ENCODE results near the gene IGF1R.

IGF1R gene

DNA sequence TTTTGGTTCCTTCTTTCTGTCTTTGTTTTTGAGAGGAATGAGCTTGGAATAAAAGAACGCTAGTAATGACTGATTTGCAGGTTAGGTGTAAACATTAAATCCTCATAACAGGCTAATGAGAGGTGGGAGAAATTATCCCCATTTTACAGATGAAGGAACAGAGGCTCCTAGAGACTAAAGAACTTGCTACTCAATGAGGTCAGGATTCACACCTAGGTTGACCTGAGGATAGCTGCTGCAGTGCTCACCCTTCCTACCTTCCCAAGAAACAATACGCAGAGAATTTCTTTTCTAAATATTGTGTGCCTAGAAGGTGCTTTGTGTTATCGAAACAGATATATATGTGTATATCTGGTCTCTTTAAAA, 106.3 kb downstream of the IGF1R start:
- Histone ChIP-seq H3K27me3 (no peaks in the 10 kb centered on the region), H3K27ac (peak overlapping the region; percentile 62), H3K4me3 (ENCODE audit: low read depth in 1 of 2, low read length in 1 of 2) (no peak overlapping the region), H3K36me3 (no peaks in the 10 kb centered on the region), H3K4me1 (ENCODE audit: control insufficient read depth in 1 of 2, insufficient read depth in 1 of 2, low read depth in 1 of 2, low read length in 1 of 2) (peaks cover 11 to 16% of the 10 kb centered on the region in 2 experiments), H3K9me3 (no peaks in the 10 kb centered on the region)
- TF ChIP-seq, protein P1, sequence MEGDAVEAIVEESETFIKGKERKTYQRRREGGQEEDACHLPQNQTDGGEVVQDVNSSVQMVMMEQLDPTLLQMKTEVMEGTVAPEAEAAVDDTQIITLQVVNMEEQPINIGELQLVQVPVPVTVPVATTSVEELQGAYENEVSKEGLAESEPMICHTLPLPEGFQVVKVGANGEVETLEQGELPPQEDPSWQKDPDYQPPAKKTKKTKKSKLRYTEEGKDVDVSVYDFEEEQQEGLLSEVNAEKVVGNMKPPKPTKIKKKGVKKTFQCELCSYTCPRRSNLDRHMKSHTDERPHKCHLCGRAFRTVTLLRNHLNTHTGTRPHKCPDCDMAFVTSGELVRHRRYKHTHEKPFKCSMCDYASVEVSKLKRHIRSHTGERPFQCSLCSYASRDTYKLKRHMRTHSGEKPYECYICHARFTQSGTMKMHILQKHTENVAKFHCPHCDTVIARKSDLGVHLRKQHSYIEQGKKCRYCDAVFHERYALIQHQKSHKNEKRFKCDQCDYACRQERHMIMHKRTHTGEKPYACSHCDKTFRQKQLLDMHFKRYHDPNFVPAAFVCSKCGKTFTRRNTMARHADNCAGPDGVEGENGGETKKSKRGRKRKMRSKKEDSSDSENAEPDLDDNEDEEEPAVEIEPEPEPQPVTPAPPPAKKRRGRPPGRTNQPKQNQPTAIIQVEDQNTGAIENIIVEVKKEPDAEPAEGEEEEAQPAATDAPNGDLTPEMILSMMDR (IDR thresholded peaks at IDR 0.05) = no peak

DNA sequence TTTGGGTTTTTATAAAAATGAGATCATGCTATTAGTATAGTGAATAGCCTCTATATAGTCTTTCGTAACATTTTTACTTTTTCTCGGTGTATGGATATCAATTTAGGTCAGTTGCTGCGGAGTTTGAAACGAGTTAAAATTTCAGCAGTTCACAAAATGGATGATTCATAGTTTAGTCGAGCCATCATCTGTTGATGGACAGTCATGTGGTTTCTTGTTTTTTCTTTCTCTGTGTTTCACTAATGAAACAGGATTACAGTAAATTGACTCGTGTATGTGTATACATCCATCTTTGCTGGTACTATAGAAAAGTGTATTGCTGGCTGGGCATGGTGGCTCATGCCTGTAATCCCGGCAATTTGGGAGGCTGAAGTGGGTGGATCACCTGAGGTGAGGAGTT, 106.8 kb downstream of the IGF1R start:
- Histone ChIP-seq H3K27me3 (no peaks in the 10 kb centered on the region), H3K36me3 (no peaks in the 10 kb centered on the region), H3K4me1 (ENCODE audit: control insufficient read depth in 1 of 2, insufficient read depth in 1 of 2, low read depth in 1 of 2, low read length in 1 of 2) (peaks cover 11 to 16% of the 10 kb centered on the region in 2 experiments), H3K4me3 (ENCODE audit: low read depth in 1 of 2, low read length in 1 of 2) (no peak overlapping the region), H3K9me3 (no peaks in the 10 kb centered on the region), H3K27ac (peak overlapping the region; percentile 18)
- TF ChIP-seq, protein P1 (IDR thresholded peaks at IDR 0.05) = no peak

DNA sequence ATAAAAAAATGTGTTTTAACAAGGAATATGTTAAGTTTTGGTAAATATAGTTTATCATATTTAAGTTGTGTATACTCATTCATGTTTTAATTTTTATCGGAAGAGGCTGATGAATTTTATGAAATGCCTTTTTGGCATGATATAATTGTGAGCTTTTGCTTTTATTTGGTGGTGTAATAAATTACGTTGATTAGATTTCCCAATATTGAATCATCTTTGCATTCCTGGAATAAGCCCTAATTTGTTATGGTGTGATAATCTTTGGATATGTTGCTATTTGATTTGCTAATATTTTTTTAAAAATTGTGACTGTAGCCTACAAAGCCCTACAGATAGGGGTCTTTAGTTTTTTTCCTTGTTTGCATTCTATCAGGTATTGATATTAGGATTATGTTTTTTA, 107.4 kb downstream of the IGF1R start:
- Histone ChIP-seq H3K36me3 (no peaks in the 10 kb centered on the region), H3K27ac (no peak overlapping the region), H3K9me3 (no peaks in the 10 kb centered on the region), H3K4me3 (ENCODE audit: low read depth in 1 of 2, low read length in 1 of 2) (no peak overlapping the region), H3K27me3 (no peaks in the 10 kb centered on the region), H3K4me1 (ENCODE audit: control insufficient read depth in 1 of 2, insufficient read depth in 1 of 2, low read depth in 1 of 2, low read length in 1 of 2) (peaks cover 11 to 16% of the 10 kb centered on the region in 2 experiments)
- TF ChIP-seq, protein P1 (IDR thresholded peaks at IDR 0.05) = no peak

DNA sequence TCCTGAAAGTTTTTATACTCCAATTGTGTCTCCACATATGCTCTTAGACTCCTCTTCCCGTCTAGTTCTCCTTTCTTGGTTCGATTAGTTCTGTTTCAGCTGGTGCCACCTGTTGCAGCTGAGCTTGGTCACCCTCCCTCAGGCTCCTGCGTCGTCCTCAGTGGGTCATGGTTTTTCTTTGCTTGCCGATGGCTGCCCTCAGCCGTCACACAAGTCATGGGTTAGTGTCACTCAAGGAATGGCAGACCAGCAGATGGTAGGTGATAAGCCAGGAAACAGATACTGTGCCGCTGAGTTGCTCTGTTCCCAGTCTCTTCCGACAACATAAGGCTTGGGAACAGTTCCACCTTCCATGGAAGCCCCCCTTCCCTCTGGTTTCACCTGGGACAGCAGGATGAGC, 109.9 kb downstream of the IGF1R start:
- TF ChIP-seq, protein P1 (IDR thresholded peaks at IDR 0.05) = no peak

DNA sequence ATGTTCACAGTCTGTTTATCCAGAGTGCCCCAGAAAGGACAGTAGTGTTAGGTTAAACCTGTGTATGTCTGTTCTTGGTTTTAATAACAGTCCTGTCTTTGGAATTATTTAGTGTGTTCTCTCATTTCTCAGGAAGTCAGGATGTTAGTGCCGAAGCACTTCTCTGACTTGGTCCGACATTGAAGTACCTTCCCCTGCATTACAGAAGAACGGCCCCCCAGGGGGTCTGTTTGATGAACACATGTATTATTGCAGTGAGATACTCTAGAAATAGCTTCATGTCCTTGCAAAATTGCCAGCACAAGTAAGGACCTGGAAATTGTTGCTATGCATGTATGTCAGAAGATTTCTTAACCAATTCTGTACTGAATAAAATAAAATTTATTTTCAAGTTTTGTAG, 110.9 kb downstream of the IGF1R start:
- TF ChIP-seq, protein P1 (IDR thresholded peaks at IDR 0.05) = no peak
- Histone ChIP-seq H3K4me1 (ENCODE audit: control insufficient read depth in 1 of 2, insufficient read depth in 1 of 2, low read depth in 1 of 2, low read length in 1 of 2) (peaks cover 13 to 27% of the 10 kb centered on the region in 2 experiments), H3K27me3 (no peaks in the 10 kb centered on the region), H3K27ac (peak overlapping the region; percentile 16), H3K36me3 (no peaks in the 10 kb centered on the region), H3K4me3 (ENCODE audit: low read depth in 1 of 2, low read length in 1 of 2) (no peak overlapping the region), H3K9me3 (no peaks in the 10 kb centered on the region)

More for the DNA sequence above, 109.9 kb downstream of the IGF1R start:
- H3K27ac ChIP-seq = no peak overlapping the region
- no peaks in the 10 kb centered on the region for H3K36me3 ChIP-seq
- no peaks in the 10 kb centered on the region for H3K27me3 ChIP-seq
- H3K4me3 ChIP-seq (ENCODE audit: low read depth in 1 of 2, low read length in 1 of 2) = no peak overlapping the region
- H3K4me1 ChIP-seq (ENCODE audit: control insufficient read depth in 1 of 2, insufficient read depth in 1 of 2, low read depth in 1 of 2, low read length in 1 of 2) = peaks cover 14 to 27% of the 10 kb centered on the region in 2 experiments
- no peaks in the 10 kb centered on the region for H3K9me3 ChIP-seq

All from neutrophil (primary cell).